Aorta (tissue), 5 donors: ENCODE data around the gene MT1X. TPM values are rescaled to one million over a fixed set of nuclear protein-coding genes. Genes with fewer than 3 reads are reported as not detected.

Experiments used
- ATAC-seq: fragments of 200-7000 bp; cut with Tn5 transposase; one replicate; pipeline ENCODE4 v1.9.1; 2022; ENCODE audit warnings: moderate library complexity; ENCODE audit not compliant: low FRiP score
- DNase-seq, 2 donors: peaks; one replicate each; pipeline ENCODE4 v3.0.0-alpha.2; 2020
- H3K27ac ChIP-seq, 2 donors: one replicate each; pipeline ENCODE4 v1.5.1; 2013; ENCODE audit warnings: low read length in 2 of 2, mild to moderate bottlenecking in 2 of 2, moderate library complexity in 2 of 2, control low read depth in 1 of 2, inconsistent platforms in 1 of 2, low read depth in 1 of 2
- H3K27me3 ChIP-seq, 2 donors: one replicate each; pipeline ENCODE4 v1.6.1; 2013; ENCODE audit warnings: control low read depth in 1 of 2, low read length in 1 of 2, mild to moderate bottlenecking in 1 of 2, moderate library complexity in 1 of 2; ENCODE audit not compliant: insufficient read depth in 2 of 2, control insufficient read depth in 1 of 2
- H3K36me3 ChIP-seq, 2 donors: one replicate each; pipeline ENCODE4 v1.6.1; 2013; ENCODE audit warnings: control low read depth in 1 of 2, low read length in 1 of 2, mild to moderate bottlenecking in 1 of 2; ENCODE audit not compliant: insufficient read depth in 2 of 2, control insufficient read depth in 1 of 2
- H3K4me1 ChIP-seq, 2 donors: one replicate each; pipeline ENCODE4 v1.6.1; 2013; ENCODE audit warnings: low read length in 2 of 2, control low read depth in 1 of 2, mild to moderate bottlenecking in 1 of 2, moderate library complexity in 1 of 2; ENCODE audit not compliant: insufficient read depth in 2 of 2, control insufficient read depth in 1 of 2
- H3K4me3 ChIP-seq, 2 donors: one replicate each; pipeline ENCODE4 v1.5.1; 2013; ENCODE audit warnings: low read length in 2 of 2, control low read depth in 1 of 2, mild to moderate bottlenecking in 1 of 2
- H3K9me3 ChIP-seq: one replicate; pipeline ENCODE4 v1.6.1; 2013; ENCODE audit warnings: mild to moderate bottlenecking, low read length; ENCODE audit not compliant: control insufficient read depth
- WGBS, 2 donors: extraction: QIAGEN DNeasy Blood & Tissue Kit; methylation state at CpG; one replicate each; pipeline ENCODE4 v1.1.7; 2013; 5-methylcytosine and 5-hydroxymethylcytosine counted together
- intact Hi-C, 2 donors: fragments of 100-400 bp; cut with DNase I; formaldehyde crosslinking; loops; one replicate each; pipeline versions ENCODE4 v1.14.2 to v1.15.0; 2022
- polyA plus RNA-seq, 2 donors: library from polyadenylated mRNA; stranded (reverse); fragments of 200-250 nt; gene quantifications; one replicate each; pipeline ENCODE4 v1.2.3, GENCODE V29; 2013
- total RNA-seq, 2 donors: library from RNA; stranded (reverse); fragmentation: NEBNext Ultra II Directional; extraction: Animal tissue kit (Norgen Biotek cat#: 25700); gene quantifications; one replicate each; pipeline ENCODE4 v1.2.1, GENCODE V29; 2021
- donor health status: healthy with polysubstance abuse.
- donor health status: Bipolar disorder and iron deficiency.
- donor health status: DM: no; HTN: no; CAD: no.
- donor health status: DM: no; HTN: no; CAD: no.
- donor health status: DM: yes; HTN: yes; CAD: no.

Gene MT1X
- total and polyA plus RNA-seq, 4 donors: 62.0 to 1,132 (median 418) TPM

DNA sequence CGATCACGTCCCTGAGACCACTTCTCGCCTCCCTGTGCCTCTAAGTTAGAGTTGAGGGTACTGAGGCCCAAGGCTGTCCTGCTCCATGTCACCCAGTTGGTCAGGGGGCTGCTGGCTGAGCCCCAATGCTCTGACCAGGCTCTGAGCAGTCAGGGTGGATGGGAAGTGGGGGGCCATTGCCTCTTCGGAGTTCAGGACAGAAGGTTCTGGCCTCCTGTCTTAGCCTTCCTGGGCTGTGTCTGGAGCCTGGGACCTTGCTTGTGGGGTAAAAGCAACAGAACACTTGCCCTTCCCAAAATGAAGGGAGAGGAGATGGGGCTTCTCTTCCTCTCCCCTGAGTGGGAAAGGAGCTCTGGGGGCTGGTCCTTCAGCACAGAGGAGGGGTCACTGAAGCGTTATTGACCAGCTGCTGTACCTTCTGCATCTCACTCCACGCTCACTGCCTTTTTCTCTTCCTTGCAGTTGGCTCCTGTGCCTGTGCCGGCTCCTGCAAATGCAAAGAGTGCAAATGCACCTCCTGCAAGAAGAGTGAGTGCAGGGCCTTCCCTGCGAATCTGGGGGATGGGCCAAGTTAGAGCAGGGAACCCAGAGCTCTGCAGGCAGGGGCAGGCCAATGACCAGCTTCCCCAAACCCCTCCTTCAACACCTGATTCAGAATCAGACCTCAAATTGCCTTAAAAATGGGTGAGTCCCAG lies 580 bp downstream of the MT1X start:
- Histone ChIP-seq H3K4me3 (peak overlapping the region; percentile 55 to 66), H3K9me3 (no peaks in the 10 kb centered on the region), H3K27ac (peak overlapping the region in 1 of 2 donors; percentile 48), H3K27me3 (no peaks in the 10 kb centered on the region), H3K4me1 (no peaks in the 10 kb centered on the region), H3K36me3 (no peaks in the 10 kb centered on the region)
- intact Hi-C loops: loop anchor here (5.0 kb wide), 2 partner anchors 41 to 76 kb away; partner anchors contain the start of gene MT2A (in 1 of the 2)
- 6% methylated on average over 8 of the region's 8 CpGs for WGBS, 2 donors
- DNase-seq (no peak), ATAC-seq (peak; percentile 23)

DNA sequence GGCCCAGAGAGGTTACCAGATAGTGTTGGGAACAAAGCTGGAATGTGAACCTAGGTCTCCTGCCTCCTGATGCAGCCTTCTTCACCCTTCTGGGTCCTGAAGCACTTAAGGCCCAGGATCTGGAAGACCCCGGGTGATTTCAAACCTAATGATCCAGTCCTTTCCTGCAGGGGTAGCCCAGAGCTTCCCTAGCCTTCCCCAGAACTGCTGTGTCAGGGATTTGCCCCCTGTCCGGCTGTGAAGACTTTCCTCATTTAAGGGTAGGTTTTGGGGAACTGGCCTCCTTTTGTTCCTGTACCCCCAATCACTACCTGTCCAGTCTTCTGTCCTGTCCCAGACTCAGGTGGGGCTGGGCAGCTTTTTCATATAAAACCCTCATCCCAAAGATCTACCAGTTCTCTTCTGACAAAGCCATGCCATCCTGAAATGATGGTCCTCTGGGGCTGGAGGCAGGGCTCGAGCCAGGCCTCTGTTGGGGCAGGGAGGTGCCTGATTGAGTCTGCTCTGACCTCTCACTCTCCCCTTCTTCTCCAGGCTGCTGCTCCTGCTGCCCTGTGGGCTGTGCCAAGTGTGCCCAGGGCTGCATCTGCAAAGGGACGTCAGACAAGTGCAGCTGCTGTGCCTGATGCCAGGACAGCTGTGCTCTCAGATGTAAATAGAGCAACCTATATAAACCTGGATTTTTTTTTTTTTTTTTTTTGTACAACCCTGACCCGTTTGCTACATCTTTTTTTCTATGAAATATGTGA lies 1.3 kb downstream of the MT1X start:
- intact Hi-C loops: loop anchor here (5.0 kb wide), 2 partner anchors 41 to 76 kb away; partner anchors contain the start of gene MT2A (in 1 of the 2)
- H3K27ac ChIP-seq: peak overlapping the region in 1 of 2 donors; percentile 5
- H3K4me3 ChIP-seq: peak overlapping the region; percentile 55 to 66
- no peak for DNase-seq
- no peaks in the 10 kb centered on the region for H3K27me3 ChIP-seq
- no peaks in the 10 kb centered on the region for H3K4me1 ChIP-seq
- no peaks in the 10 kb centered on the region for H3K9me3 ChIP-seq
- no peaks in the 10 kb centered on the region for H3K36me3 ChIP-seq
- 40 to 41% methylated on average over 5 of the region's 5 CpGs for WGBS, 2 donors
- ATAC-seq: no peak

DNA sequence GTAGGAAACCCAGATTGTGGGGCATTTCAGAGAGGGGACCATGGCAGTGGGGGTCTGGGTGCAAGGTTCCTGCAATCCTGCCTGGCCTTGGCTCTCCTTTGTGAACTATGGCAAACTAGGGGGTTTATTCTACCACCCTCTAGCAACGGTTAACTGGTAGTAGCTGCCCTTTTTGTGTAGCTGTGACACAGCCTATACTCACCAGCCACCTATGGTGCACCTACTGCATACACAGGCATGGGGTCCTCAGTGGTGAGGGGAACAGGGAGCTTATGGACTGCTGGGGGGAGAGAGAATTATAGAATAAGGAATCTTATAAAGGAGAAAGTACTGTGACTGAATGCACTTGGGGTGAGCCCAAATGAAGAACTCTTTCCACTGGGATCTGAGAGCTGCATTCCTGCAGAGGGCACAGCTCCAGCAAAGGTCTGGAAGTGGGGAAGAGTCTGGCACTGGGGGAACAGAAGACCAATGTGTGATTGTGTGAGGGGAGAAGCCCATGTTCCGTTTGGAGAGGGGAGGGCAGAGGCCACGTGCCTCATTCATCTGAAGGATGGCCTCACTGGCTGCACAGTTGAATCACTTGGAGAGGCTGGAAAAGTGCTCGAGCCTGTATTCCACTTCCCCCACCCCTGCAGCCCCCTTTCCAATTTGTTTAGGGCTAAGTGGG lies 2.1 kb downstream of the MT1X start:
- Histone ChIP-seq H3K27ac (peak overlapping the region; percentile 6 to 37), H3K4me1 (no peaks in the 10 kb centered on the region), H3K9me3 (no peaks in the 10 kb centered on the region), H3K4me3 (no peak overlapping the region), H3K27me3 (no peaks in the 10 kb centered on the region), H3K36me3 (no peaks in the 10 kb centered on the region)
- intact Hi-C loops: loop anchor here (5.0 kb wide), 2 partner anchors 42 to 77 kb away; partner anchors contain the start of gene MT2A (in 1 of the 2)
- DNase-seq (no peak), ATAC-seq (no peak)
- 72 to 80% methylated on average over 4 of the region's 4 CpGs for WGBS, 2 donors

DNA sequence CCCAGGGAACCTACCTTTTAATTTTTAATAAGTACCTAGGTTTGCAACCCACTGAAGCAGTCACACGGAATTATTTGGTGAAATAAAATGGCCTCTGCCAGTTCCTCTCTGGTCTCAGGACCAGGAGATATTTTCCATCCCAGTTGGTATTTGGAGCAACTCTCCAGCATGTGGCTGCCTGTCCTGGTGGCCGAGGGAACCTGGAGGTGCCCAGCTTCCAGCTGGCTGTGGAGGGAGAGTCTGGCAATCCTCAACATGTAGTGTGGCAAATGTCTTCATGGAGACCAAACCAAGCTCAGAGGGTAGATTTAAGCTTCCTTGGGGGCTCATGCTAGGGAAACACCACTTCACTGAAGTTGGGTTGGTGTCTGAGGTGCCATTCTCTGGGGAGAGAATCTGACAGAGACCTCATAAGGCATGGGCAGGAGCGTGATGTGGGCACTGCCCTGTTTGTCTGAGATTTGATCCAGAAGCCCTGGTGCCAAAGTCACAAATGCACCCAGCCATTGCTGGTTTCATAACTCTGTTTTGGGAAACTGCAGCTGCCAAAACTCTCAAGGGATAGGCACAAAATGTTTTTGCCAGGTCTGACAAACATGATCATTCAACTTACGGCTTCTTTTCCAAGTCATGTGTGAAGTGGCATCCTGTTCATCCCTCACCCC lies 2.8 kb downstream of the MT1X start:
- DNase-seq (no peak), ATAC-seq (no peak)
- intact Hi-C loops: loop anchor here (5.0 kb wide), 2 partner anchors 43 to 78 kb away; partner anchors contain the start of gene MT2A (in 1 of the 2)
- WGBS, 2 donors: 17 to 25% methylated on average over 4 of the region's 4 CpGs
- Histone ChIP-seq H3K27me3 (no peaks in the 10 kb centered on the region), H3K9me3 (no peaks in the 10 kb centered on the region), H3K4me1 (no peaks in the 10 kb centered on the region), H3K27ac (peak overlapping the region; percentile 6 to 37), H3K4me3 (no peak overlapping the region), H3K36me3 (no peaks in the 10 kb centered on the region)

DNA sequence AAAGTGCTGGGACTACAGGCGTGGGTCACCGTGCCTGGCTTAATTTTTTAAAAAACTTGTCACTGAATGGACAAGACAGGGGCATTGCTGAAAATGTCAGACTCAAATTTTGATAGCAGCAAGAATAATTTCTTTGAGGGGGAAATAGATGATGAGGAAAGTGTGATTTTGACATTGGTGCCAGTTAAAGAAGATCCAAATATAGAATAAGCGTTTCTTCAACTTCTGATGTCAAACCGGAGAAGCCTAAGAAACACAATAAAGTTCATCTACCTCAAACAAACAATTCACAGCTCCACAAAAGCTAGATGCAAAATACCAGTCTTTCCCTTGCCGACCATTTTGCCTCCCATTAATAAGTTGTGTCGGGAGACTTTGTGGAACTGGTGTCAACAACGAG lies 4.5 kb downstream of the MT1X start:
- no peaks in the 10 kb centered on the region for H3K4me1 ChIP-seq
- WGBS, 2 donors: 97% methylated on average over 7 of the region's 7 CpGs
- DNase-seq (no peak), ATAC-seq (no peak)
- H3K36me3 ChIP-seq: no peaks in the 10 kb centered on the region
- H3K27ac ChIP-seq: no peak overlapping the region
- H3K27me3 ChIP-seq: no peaks in the 10 kb centered on the region
- H3K4me3 ChIP-seq: no peak overlapping the region
- no peaks in the 10 kb centered on the region for H3K9me3 ChIP-seq
- intact Hi-C loops: no loop called here

DNA sequence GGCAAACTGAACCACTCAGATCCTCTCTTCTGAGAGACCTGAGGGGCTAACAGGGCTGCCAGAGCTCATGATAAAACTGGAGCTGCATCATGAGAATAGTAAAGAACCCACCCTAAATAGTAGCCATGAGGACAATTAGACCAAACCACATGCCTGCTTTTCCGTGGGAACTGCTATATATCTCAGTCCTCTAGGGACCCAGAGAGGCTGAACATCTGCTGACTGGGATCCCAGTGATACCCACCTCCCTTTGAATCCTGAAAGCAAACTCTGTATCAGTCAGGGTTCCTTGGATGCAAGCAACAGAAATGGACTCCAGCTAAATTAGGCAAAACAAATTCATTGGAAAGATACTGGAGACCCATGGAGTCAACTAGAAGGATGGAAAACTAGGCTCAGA lies 6.5 kb downstream of the MT1X start:
- H3K36me3 ChIP-seq: no peaks in the 10 kb centered on the region
- H3K27ac ChIP-seq: no peak overlapping the region
- H3K4me3 ChIP-seq: no peak overlapping the region
- DNase-seq (no peak), ATAC-seq (no peak)
- WGBS, 2 donors: 47 to 56% methylated on average over 1 of the region's 1 CpG
- intact Hi-C loops: no loop called here
- no peaks in the 10 kb centered on the region for H3K4me1 ChIP-seq
- H3K27me3 ChIP-seq: no peaks in the 10 kb centered on the region
- no peaks in the 10 kb centered on the region for H3K9me3 ChIP-seq

DNA sequence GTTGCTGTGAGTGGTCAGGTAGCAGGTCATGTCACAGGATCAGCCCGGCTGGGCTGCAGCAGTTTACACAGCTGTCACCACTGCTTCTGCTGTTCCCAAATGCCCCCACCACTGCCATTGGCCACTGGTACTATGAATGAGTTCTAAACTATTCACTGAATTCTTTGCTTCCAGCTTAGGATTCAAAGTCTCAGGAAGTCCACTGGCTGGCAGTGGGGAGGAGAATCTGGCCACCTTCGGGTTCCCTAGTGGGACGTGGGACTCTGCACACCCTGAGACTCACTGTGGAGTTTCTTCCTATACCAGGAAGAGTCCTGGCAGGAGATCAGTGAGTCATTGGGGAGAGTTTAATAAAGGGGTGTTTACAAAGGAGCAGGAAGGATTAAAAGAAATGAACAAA lies 6.9 kb downstream of the MT1X start:
- Histone ChIP-seq H3K4me3 (no peak overlapping the region), H3K36me3 (no peaks in the 10 kb centered on the region), H3K27me3 (no peaks in the 10 kb centered on the region), H3K27ac (no peak overlapping the region), H3K4me1 (no peaks in the 10 kb centered on the region), H3K9me3 (no peaks in the 10 kb centered on the region)
- intact Hi-C loops: no loop called here
- WGBS, 2 donors: 65 to 66% methylated on average over 3 of the region's 3 CpGs
- ATAC-seq (no peak), DNase-seq (no peak)

DNA sequence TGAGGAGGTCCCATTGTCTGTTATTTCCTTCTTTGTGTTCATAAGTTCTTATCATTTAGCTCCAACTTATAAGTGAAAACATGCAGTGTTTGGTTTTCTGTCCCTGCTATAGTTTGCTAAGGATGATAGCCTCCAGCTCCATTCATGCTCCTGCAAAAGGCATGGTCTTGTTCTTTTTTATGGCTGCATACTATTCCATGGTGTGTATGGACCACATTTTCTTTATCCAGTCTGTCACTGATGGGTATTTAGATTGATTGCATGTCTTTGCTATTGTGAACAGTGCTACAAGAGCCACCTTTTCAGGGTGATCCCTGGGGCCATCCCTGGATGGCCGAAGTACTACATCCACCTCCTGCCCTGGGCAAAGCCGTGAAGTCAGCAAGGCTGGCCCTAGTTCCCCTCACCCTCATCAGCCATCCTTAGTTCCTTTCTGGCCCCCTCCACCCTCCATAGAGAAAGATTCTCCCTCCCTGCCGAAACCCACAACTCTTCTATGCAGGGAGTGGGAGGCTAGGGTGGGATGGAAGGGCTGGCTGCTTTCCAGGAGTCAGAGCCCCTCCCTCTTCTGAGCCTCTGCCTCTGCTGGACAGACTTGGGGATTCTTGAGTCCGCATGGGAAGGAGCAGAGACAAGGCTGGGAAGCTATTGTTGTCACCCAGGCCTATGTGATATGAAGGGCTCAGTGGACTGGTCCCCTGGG lies 8.3 kb downstream of the MT1X start:
- DNase-seq: peak in 1 of 2 donors; percentile 14
- Histone ChIP-seq H3K27ac (no peak overlapping the region), H3K4me3 (no peak overlapping the region), H3K36me3 (no peaks in the 10 kb centered on the region), H3K27me3 (no peaks in the 10 kb centered on the region), H3K4me1 (no peaks in the 10 kb centered on the region), H3K9me3 (no peaks in the 10 kb centered on the region)
- ATAC-seq: no peak
- 70 to 78% methylated on average over 4 of the region's 4 CpGs for WGBS, 2 donors
- intact Hi-C loops: no loop called here
